HG03025 (cell line): ENCODE measurements around the gene WDR7.

Experiments
- ATAC-seq: cut with Tn5 transposase; IDR thresholded peaks from one replicate; pipeline ENCODE4 v1.9.1; 2021; ENCODE audit warnings: mild to moderate bottlenecking, moderate library complexity; ENCODE audit not compliant: unreplicated experiment, low FRiP score

Gene WDR7

GRCh38 chr18:56789889-56790180 is 138.7 kb downstream of the WDR7 start:
- ATAC-seq: no peak

- ATAC-seq: no peak
These were observed 144.2 kb downstream of the WDR7 start for GRCh38 chr18:56795381-56795780.

- no peak for ATAC-seq
These were observed 148.6 kb downstream of the WDR7 start for GRCh38 chr18:56799756-56800155.

- no peak for ATAC-seq
These were observed 151.9 kb downstream of the WDR7 start for GRCh38 chr18:56803051-56803450.

- ATAC-seq: no peak
These were observed 153.2 kb downstream of the WDR7 start for GRCh38 chr18:56804395-56804794.

- no peak for ATAC-seq
These were observed 156.7 kb downstream of the WDR7 start for GRCh38 chr18:56807901-56808300.

GRCh38 chr18:56812674-56813073 is 161.5 kb downstream of the WDR7 start:
- ATAC-seq: no peak

- no peak for ATAC-seq
These were observed 164.8 kb downstream of the WDR7 start for GRCh38 chr18:56815926-56816325.

- ATAC-seq: no peak
These were observed 172.9 kb downstream of the WDR7 start for GRCh38 chr18:56823986-56824565.

- ATAC-seq: no peak
These were observed 174.2 kb downstream of the WDR7 start for GRCh38 chr18:56825321-56825720.

GRCh38 chr18:56825878-56826277 is 174.7 kb downstream of the WDR7 start:
- no peak for ATAC-seq

GRCh38 chr18:56831988-56832387 is 180.8 kb downstream of the WDR7 start:
- ATAC-seq: no peak

GRCh38 chr18:56835331-56835730 is 184.2 kb downstream of the WDR7 start:
- ATAC-seq: no peak

- no peak for ATAC-seq
These were observed 185.0 kb downstream of the WDR7 start for GRCh38 chr18:56836173-56836572.

GRCh38 chr18:56841836-56842235 is 190.7 kb downstream of the WDR7 start:
- no peak for ATAC-seq

GRCh38 chr18:56843241-56843640 is 192.1 kb downstream of the WDR7 start:
- ATAC-seq: no peak

- no peak for ATAC-seq
These were observed 193.4 kb downstream of the WDR7 start for GRCh38 chr18:56844556-56844955.

- peak; percentile 84 for ATAC-seq
These were observed 200.6 kb downstream of the WDR7 start for GRCh38 chr18:56851774-56852173.

- no peak for ATAC-seq
These were observed 202.8 kb downstream of the WDR7 start for GRCh38 chr18:56853961-56854360.

GRCh38 chr18:56861244-56861643 is 210.1 kb downstream of the WDR7 start:
- ATAC-seq: no peak

GRCh38 chr18:56869189-56869777 is 218.1 kb downstream of the WDR7 start:
- peak; percentile 83 for ATAC-seq

GRCh38 chr18:56870982-56871381 is 219.8 kb downstream of the WDR7 start:
- ATAC-seq: no peak

GRCh38 chr18:56872140-56872539 is 221.0 kb downstream of the WDR7 start:
- no peak for ATAC-seq
